IMR-90 (cell line): Measurements from ENCODE around the gene C1orf52. TPM values are rescaled to one million over a fixed set of nuclear protein-coding genes. Genes with fewer than 3 reads are reported as not detected.

Source experiments
- ATAC-seq: fragments of 200-7000 bp; cut with Tn5 transposase; 2 replicates; pipeline ENCODE4 v1.9.1; 2020; ENCODE audit warnings: low read depth, mild to moderate bottlenecking, moderate library complexity
- BruUV-seq: library from RNA; stranded (reverse); fragments of 400-500 nt; replicated peaks from 2 replicates; lab custom pipeline; 2021; lab: Mats Ljungman, UMichigan
- CTCF ChIA-PET: fragments of 300-600 bp; formaldehyde crosslinking; extraction: SDS; loops from one replicate; lab custom pipeline; 2021; ENCODE audit warnings: antibody characterized with exemption; lab: Yijun Ruan, JAX
- POLR2A ChIA-PET: fragments of 300-600 bp; sonication (Branson Sonifier 250); formaldehyde crosslinking; loops from one replicate; lab custom pipeline; 2022; ENCODE audit warnings: antibody characterized with exemption; ENCODE audit not compliant: unreplicated experiment; lab: Charles Lee
- DNase-seq: peaks from one replicate; pipeline ENCODE4 v3.0.0; 2013
- H2AFZ ChIP-seq: replicated peaks from 2 replicates; pipeline ENCODE3; 2013; ENCODE audit warnings: low read length, mild to moderate bottlenecking; ENCODE audit not compliant: poor library complexity
- H2AK5ac ChIP-seq: 2 replicates; pipeline ENCODE4 v1.6.1; 2013; ENCODE audit warnings: low read depth, low read length, inconsistent platforms
- H2AK9ac ChIP-seq: replicated peaks from 2 replicates; pipeline ENCODE3; 2013; ENCODE audit warnings: mild to moderate bottlenecking, low read depth, low read length, moderate library complexity; ENCODE audit not compliant: poor library complexity
- H2BK120ac ChIP-seq: 2 replicates; pipeline ENCODE4 v1.6.1; 2013; ENCODE audit warnings: low read depth, low read length, inconsistent platforms
- H2BK15ac ChIP-seq: 3 replicates; pipeline ENCODE4 v1.6.1; 2013; ENCODE audit warnings: low read depth, low read length, inconsistent platforms
- H2BK20ac ChIP-seq: 2 replicates; pipeline ENCODE4 v1.6.1; 2013; ENCODE audit warnings: low read depth, mild to moderate bottlenecking, inconsistent platforms, low read length, moderate library complexity
- H2BK5ac ChIP-seq: 2 replicates; pipeline ENCODE4 v1.6.1; 2013; ENCODE audit warnings: mild to moderate bottlenecking, low read depth, low read length, inconsistent platforms; ENCODE audit not compliant: poor library complexity, severe bottlenecking
- H3K14ac ChIP-seq: replicated peaks from 2 replicates; pipeline ENCODE4 v1.6.1; 2013; ENCODE audit warnings: low read depth, low read length, inconsistent platforms
- H3K18ac ChIP-seq: 2 replicates; pipeline ENCODE4 v1.6.1; 2013; ENCODE audit warnings: low read depth, low read length, control low read depth
- H3K23ac ChIP-seq: 2 replicates; pipeline ENCODE4 v1.6.1; 2013; ENCODE audit warnings: low read depth, low read length, inconsistent platforms
- H3K27ac ChIP-seq: 2 replicates; pipeline ENCODE4 v1.5.1; 2013; ENCODE audit warnings: mild to moderate bottlenecking, control low read depth, low read length; ENCODE audit not compliant: insufficient read depth
- H3K27me3 ChIP-seq: 2 replicates; pipeline ENCODE4 v1.6.1; 2013; ENCODE audit warnings: low read length; ENCODE audit not compliant: control insufficient read depth, insufficient read depth
- H3K36me3 ChIP-seq: 2 replicates; pipeline ENCODE4 v1.6.1; 2013; ENCODE audit warnings: low read length, mixed read lengths; ENCODE audit not compliant: control insufficient read depth, insufficient read depth
- H3K4ac ChIP-seq: 2 replicates; pipeline ENCODE4 v1.6.1; 2013; ENCODE audit warnings: low read depth, low read length, inconsistent platforms
- H3K4me1 ChIP-seq: 2 replicates; pipeline ENCODE4 v1.6.1; 2013; ENCODE audit warnings: low read length, mixed read lengths; ENCODE audit not compliant: control insufficient read depth, insufficient read depth
- H3K4me2 ChIP-seq: 2 replicates; pipeline ENCODE4 v1.6.1; 2013; ENCODE audit warnings: low read depth, mild to moderate bottlenecking, control low read depth, low read length, moderate library complexity
- H3K4me3 ChIP-seq: 2 replicates; pipeline ENCODE4 v1.5.1; 2013; ENCODE audit warnings: low read depth, mild to moderate bottlenecking, control low read depth, low read length, moderate library complexity; ENCODE audit not compliant: insufficient read depth
- H3K56ac ChIP-seq: 2 replicates; pipeline ENCODE4 v1.6.1; 2013; ENCODE audit warnings: low read length, inconsistent platforms; ENCODE audit not compliant: insufficient read depth; ENCODE audit errors: extremely low read depth
- H3K79me1 ChIP-seq, 2 experiments: 2 replicates each; pipeline ENCODE4 v1.6.1; 2013; ENCODE audit warnings: low read length in 2 of 2, inconsistent platforms in 1 of 2, low read depth in 1 of 2
- H3K9ac ChIP-seq: 2 replicates; pipeline ENCODE4 v1.6.1; 2013; ENCODE audit warnings: low read depth, low read length, control low read depth
- H3K9me1 ChIP-seq: 2 replicates; pipeline ENCODE4 v1.6.1; 2013; ENCODE audit warnings: low read length, inconsistent platforms; ENCODE audit not compliant: insufficient read depth
- H3K9me3 ChIP-seq: 2 replicates; pipeline ENCODE4 v1.6.1; 2013; ENCODE audit warnings: low read length; ENCODE audit not compliant: control insufficient read depth, insufficient read depth
- H4K20me1 ChIP-seq: 2 replicates; pipeline ENCODE4 v1.6.1; 2013; ENCODE audit warnings: low read length, inconsistent platforms; ENCODE audit not compliant: insufficient read depth
- H4K5ac ChIP-seq: 2 replicates; pipeline ENCODE4 v1.6.1; 2013; ENCODE audit warnings: mild to moderate bottlenecking, low read depth, low read length, control low read depth
- H4K8ac ChIP-seq, 2 experiments: 2 replicates each; pipeline ENCODE4 v1.6.1; 2013; ENCODE audit warnings: low read depth in 2 of 2, low read length in 2 of 2, control low read depth in 1 of 2, inconsistent platforms in 1 of 2
- H4K91ac ChIP-seq: 2 replicates; pipeline ENCODE4 v1.6.1; 2013; ENCODE audit warnings: low read depth, low read length, inconsistent platforms; ENCODE audit not compliant: insufficient read depth
- BHLHE40 ChIP-seq: fragments of 150-350 bp; IDR thresholded peaks from 2 replicates; pipeline ENCODE4 v1.6.1; 2016; ENCODE audit warnings: mild to moderate bottlenecking, low read depth, low read length
- CEBPB ChIP-seq: IDR thresholded peaks from 2 replicates; pipeline ENCODE4 v1.6.1; 2012; ENCODE audit warnings: low read depth, low read length, improper control_type of control experiment
- CHD1 ChIP-seq: IDR thresholded peaks from 2 replicates; pipeline ENCODE4 v1.6.1; 2012; ENCODE audit warnings: low read depth, low read length, improper control_type of control experiment
- FOS ChIP-seq: fragments of 150-350 bp; IDR thresholded peaks from 2 replicates; pipeline ENCODE4 v1.6.1; 2016; ENCODE audit warnings: low read depth, low read length
- MAZ ChIP-seq: IDR thresholded peaks from 2 replicates; pipeline ENCODE4 v1.6.1; 2012; ENCODE audit warnings: low read depth, mild to moderate bottlenecking, low read length, improper control_type of control experiment, moderate library complexity, borderline replicate concordance
- MXI1 ChIP-seq: IDR thresholded peaks from 2 replicates; pipeline ENCODE4 v1.6.1; 2012; ENCODE audit warnings: low read depth, mild to moderate bottlenecking, low read length, moderate library complexity, borderline replicate concordance
- NFE2L2 ChIP-seq: fragments of 150-350 bp; IDR thresholded peaks from 2 replicates; pipeline ENCODE4 v1.6.1; 2016; ENCODE audit warnings: low read depth, mild to moderate bottlenecking, low read length
- RFX5 ChIP-seq: IDR thresholded peaks from 2 replicates; pipeline ENCODE4 v1.8.0; 2012; ENCODE audit warnings: low read depth, mild to moderate bottlenecking, low read length, moderate library complexity
- SMC3 ChIP-seq: fragments of 150-350 bp; IDR thresholded peaks from 2 replicates; pipeline ENCODE4 v1.6.1; 2016; ENCODE audit warnings: low read depth, mild to moderate bottlenecking, antibody characterized with exemption, low read length, moderate library complexity
- WGBS, 2 experiments: methylation state at CpG; one replicate each; pipeline versions ENCODE4 v1.1.5 to v1.1.7; 2013; ENCODE audit warnings: missing lambda C conversion rate in 2 of 2; ENCODE audit not compliant: insufficient read length in 1 of 2; ENCODE audit errors: extremely low coverage in 2 of 2; 5-methylcytosine and 5-hydroxymethylcytosine counted together
- dilution Hi-C: fragments of 300-500 bp; cut with HindIII; formaldehyde crosslinking; loops from one replicate; pipeline ENCODE4 v1.14.3; 2018; ENCODE audit warnings: low sequenced_read_pairs; ENCODE audit not compliant: unreplicated experiment
- in situ Hi-C: fragments of 300-500 bp; cut with MboI; formaldehyde crosslinking; loops from 3 replicates; pipeline ENCODE4 v1.14.3; 2019; ENCODE audit warnings: low sequenced_read_pairs, inconsistent platforms, mixed read lengths
- intact Hi-C: fragments of 100-400 bp; cut with micrococcal nuclease; formaldehyde crosslinking; loops from 2 replicates; pipeline ENCODE4 v1.10.0; 2022
- polyA plus RNA-seq, 3 experiments: library from polyadenylated mRNA; depleted of rRNA; stranded (reverse); fragments of >200 nt; gene quantifications; 2 replicates each; pipeline ENCODE4 v1.2.3, GENCODE V29; 2012; ENCODE audit warnings: low replicate concordance in 1 of 3
- total RNA-seq: library from RNA; depleted of rRNA; stranded (reverse); fragments of >200 nt; gene quantifications from 2 replicates; pipeline ENCODE4 v1.2.3, GENCODE V29; 2012
- TF ChIP-seq, protein P1 (sequence below): fragments of 150-350 bp; IDR thresholded peaks from 2 replicates; pipeline ENCODE4 v1.6.1; 2017; ENCODE audit warnings: mild to moderate bottlenecking, antibody characterized with exemption, low read length, low read depth
- TF ChIP-seq, protein P2 (sequence below): fragments of 150-350 bp; IDR thresholded peaks from 2 replicates; pipeline ENCODE4 v1.6.1; 2016; ENCODE audit warnings: low read depth, mild to moderate bottlenecking, low read length, moderate library complexity, borderline replicate concordance
- TF ChIP-seq, protein P3 (sequence below): conservative IDR thresholded peaks from 2 replicates; pipeline ENCODE4 v1.5.1; 2012; ENCODE audit warnings: mild to moderate bottlenecking, low read depth, low read length, improper control_type of control experiment

The C1orf52 gene
- total and polyA plus RNA-seq, 2 of the 4 experiments (the other 2 are of a cell fraction): 16.3 to 33.5 TPM

DNA sequence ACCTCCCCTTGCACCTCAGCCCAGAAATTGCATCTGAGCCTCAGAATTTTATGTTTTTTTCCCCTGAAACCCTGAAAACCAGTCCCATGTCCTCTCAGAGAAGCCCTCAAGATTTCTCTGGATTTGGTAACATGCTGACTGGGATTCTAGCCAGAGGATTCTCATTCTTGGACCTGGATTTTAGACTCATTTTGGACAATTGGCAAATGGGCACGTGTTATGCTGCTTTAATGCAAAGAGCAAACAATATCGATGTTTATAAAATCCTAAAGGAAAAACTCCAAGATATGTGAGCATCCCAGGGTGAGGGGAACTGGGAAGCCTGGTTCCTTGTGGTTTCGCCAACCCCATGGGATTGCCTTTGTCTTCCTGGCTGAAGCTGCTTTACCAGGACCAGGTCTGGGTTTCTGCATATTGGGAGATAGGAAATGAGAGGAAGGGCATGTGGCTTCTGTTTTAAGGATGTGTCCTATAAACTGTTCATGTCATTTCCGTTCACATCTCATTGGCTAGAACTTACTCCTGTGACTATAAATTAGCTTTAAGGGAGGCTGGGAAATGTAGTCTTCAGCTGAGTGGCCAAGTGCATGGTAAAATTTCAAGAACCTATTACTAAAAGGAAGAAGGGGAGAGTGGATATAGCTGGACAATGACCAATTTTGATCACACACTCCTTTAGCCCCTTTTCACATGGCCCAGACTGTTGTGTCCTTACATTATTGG, 44.1 kb upstream of the C1orf52 start:
- DNase-seq (no peak), ATAC-seq (no peak)
- H3K27ac ChIP-seq: no peak overlapping the region
- H4K20me1 ChIP-seq: no peaks in the 10 kb centered on the region
- BruUV-seq: no TSS peak
- H3K36me3 ChIP-seq: no peaks in the 10 kb centered on the region
- no peak overlapping the region for H2AK9ac ChIP-seq
- H3K9ac ChIP-seq: no peak overlapping the region
- TF ChIP-seq RFX5 (no peak), MXI1 (no peak), CEBPB (no peak), MAZ (no peak), FOS (no peak), CHD1 (no peak), BHLHE40 (no peak), SMC3 (no peak), NFE2L2 (no peak)
- TF ChIP-seq, protein P1, sequence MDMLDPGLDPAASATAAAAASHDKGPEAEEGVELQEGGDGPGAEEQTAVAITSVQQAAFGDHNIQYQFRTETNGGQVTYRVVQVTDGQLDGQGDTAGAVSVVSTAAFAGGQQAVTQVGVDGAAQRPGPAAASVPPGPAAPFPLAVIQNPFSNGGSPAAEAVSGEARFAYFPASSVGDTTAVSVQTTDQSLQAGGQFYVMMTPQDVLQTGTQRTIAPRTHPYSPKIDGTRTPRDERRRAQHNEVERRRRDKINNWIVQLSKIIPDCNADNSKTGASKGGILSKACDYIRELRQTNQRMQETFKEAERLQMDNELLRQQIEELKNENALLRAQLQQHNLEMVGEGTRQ: no peak
- TF ChIP-seq, protein P2, sequence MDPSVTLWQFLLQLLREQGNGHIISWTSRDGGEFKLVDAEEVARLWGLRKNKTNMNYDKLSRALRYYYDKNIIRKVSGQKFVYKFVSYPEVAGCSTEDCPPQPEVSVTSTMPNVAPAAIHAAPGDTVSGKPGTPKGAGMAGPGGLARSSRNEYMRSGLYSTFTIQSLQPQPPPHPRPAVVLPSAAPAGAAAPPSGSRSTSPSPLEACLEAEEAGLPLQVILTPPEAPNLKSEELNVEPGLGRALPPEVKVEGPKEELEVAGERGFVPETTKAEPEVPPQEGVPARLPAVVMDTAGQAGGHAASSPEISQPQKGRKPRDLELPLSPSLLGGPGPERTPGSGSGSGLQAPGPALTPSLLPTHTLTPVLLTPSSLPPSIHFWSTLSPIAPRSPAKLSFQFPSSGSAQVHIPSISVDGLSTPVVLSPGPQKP: no peak
- TF ChIP-seq, protein P3, sequence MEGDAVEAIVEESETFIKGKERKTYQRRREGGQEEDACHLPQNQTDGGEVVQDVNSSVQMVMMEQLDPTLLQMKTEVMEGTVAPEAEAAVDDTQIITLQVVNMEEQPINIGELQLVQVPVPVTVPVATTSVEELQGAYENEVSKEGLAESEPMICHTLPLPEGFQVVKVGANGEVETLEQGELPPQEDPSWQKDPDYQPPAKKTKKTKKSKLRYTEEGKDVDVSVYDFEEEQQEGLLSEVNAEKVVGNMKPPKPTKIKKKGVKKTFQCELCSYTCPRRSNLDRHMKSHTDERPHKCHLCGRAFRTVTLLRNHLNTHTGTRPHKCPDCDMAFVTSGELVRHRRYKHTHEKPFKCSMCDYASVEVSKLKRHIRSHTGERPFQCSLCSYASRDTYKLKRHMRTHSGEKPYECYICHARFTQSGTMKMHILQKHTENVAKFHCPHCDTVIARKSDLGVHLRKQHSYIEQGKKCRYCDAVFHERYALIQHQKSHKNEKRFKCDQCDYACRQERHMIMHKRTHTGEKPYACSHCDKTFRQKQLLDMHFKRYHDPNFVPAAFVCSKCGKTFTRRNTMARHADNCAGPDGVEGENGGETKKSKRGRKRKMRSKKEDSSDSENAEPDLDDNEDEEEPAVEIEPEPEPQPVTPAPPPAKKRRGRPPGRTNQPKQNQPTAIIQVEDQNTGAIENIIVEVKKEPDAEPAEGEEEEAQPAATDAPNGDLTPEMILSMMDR: no peak
- H4K91ac ChIP-seq: 0 out of 2 replicates have a peak overlapping the region, but pooled peaks have one; percentile 6
- H2BK5ac ChIP-seq: no peak overlapping the region
- ChIA-PET CTCF (no interaction called here), POLR2A (no interaction called here)
- peaks cover 8% of the 10 kb centered on the region for H3K9me1 ChIP-seq
- H2AK5ac ChIP-seq: 0 out of 2 replicates have a peak overlapping the region, but pooled peaks have one; percentile 2
- H2BK15ac ChIP-seq: no peak overlapping the region
- no peak overlapping the region for H2BK20ac ChIP-seq
- H3K56ac ChIP-seq: no peak overlapping the region
- in situ Hi-C loops (loop anchor here (10.0 kb wide), 2 partner anchors 571 to 1051 kb away; no protein-coding TSS in a partner anchor), dilution Hi-C loops (no loop called here), intact Hi-C loops (no loop called here)
- no peak overlapping the region for H4K5ac ChIP-seq
- H3K4me2 ChIP-seq: no peak overlapping the region
- no CpG with 5 or more reads among the region's 4 CpGs for WGBS, 2 experiments
- H3K18ac ChIP-seq: no peak overlapping the region
- H2BK120ac ChIP-seq: no peak overlapping the region
- peaks cover 6% of the 10 kb centered on the region for H3K4me1 ChIP-seq
- H3K79me1 ChIP-seq: peaks cover 3 to 7% of the 10 kb centered on the region in 2 experiments; a peak in 3 of 4 replicates
- no peak overlapping the region for H2AFZ ChIP-seq
- H4K8ac ChIP-seq: no peak overlapping the region
- H3K27me3 ChIP-seq: no peaks in the 10 kb centered on the region
- H3K4ac ChIP-seq: 0 out of 2 replicates have a peak overlapping the region, but pooled peaks have one; percentile 13
- no peaks in the 10 kb centered on the region for H3K9me3 ChIP-seq
- H3K4me3 ChIP-seq: no peak overlapping the region
- H3K23ac ChIP-seq: no peak overlapping the region
- no peak overlapping the region for H3K14ac ChIP-seq
